GM12878 (cell line): Measurements from ENCODE around the gene STAT4. TPM values are rescaled to one million over a fixed set of nuclear protein-coding genes. Genes with fewer than 3 reads are reported as not detected.

Source experiments
- ATAC-seq: fragments of 200-7000 bp; cut with Tn5 transposase; 3 replicates; pipeline ENCODE4 v1.9.1; 2020; ENCODE audit warnings: mild to moderate bottlenecking, moderate library complexity
- BruUV-seq: library from RNA; stranded (reverse); fragments of 400-500 nt; replicated peaks from 2 replicates; lab custom pipeline; 2021; lab: Mats Ljungman, UMichigan
- CTCF ChIA-PET: fragments of 300-600 bp; sonication (Branson Sonifier 250); formaldehyde crosslinking; extraction: SDS; loops from one replicate; lab custom pipeline; 2021; ENCODE audit warnings: inconsistent platforms; lab: Yijun Ruan, JAX
- POLR2A ChIA-PET: fragments of 350-600 bp; formaldehyde crosslinking; extraction: SDS; loops from one replicate; lab custom pipeline; 2021; ENCODE audit warnings: inconsistent platforms; lab: Charles Lee
- RAD21 ChIA-PET: fragments of 300-600 bp; sonication (Branson Sonifier 250); formaldehyde crosslinking; loops from one replicate; lab custom pipeline; 2023; ENCODE audit warnings: antibody characterized with exemption; ENCODE audit not compliant: unreplicated experiment; lab: Charles Lee
- SMC1A ChIA-PET: fragments of 300-600 bp; sonication (Branson Sonifier 250); formaldehyde crosslinking; loops from one replicate; lab custom pipeline; 2023; ENCODE audit not compliant: unreplicated experiment, uncharacterized antibody; lab: Charles Lee
- DNase-seq: peaks from one replicate; pipeline ENCODE4 v3.0.0-alpha.2; 2011; ENCODE audit warnings: low read depth, low spot score
- FAIRE-seq: peaks from 3 replicates; lab custom pipeline; 2011; peaks lifted over from hg19 to GRCh38; lab: Jason Lieb, UNC
- H2AFZ ChIP-seq: 2 replicates; pipeline ENCODE4 v1.6.0; 2011; ENCODE audit warnings: low read depth, low read length, control low read depth; ENCODE audit not compliant: control insufficient read depth
- H3K27ac ChIP-seq: 2 replicates; pipeline ENCODE4 v1.5.1; 2011; ENCODE audit warnings: control low read depth; ENCODE audit not compliant: control insufficient read depth, insufficient read depth
- H3K27me3 ChIP-seq, 2 experiments: replicated peaks in 1 of 2; 2 replicates each; pipeline versions ENCODE4 v1.6.0 to v1.6.1; 2011; ENCODE audit warnings: low read length in 1 of 2; ENCODE audit not compliant: control insufficient read depth in 2 of 2, insufficient read depth in 2 of 2
- H3K36me3 ChIP-seq, 2 experiments: 2 replicates each; pipeline ENCODE4 v1.5.1; 2011; ENCODE audit warnings: low read length in 1 of 2; ENCODE audit not compliant: control insufficient read depth in 2 of 2, insufficient read depth in 2 of 2
- H3K4me1 ChIP-seq: 2 replicates; pipeline ENCODE4 v1.6.1; 2011; ENCODE audit warnings: mild to moderate bottlenecking, low read length, moderate library complexity, mixed read lengths; ENCODE audit not compliant: control insufficient read depth, insufficient read depth
- H3K4me2 ChIP-seq: 2 replicates; pipeline ENCODE4 v1.6.0; 2011; ENCODE audit warnings: control low read depth; ENCODE audit not compliant: control insufficient read depth, insufficient read depth
- H3K4me3 ChIP-seq: fragments of 200-600 bp; sonication (generic); 2 replicates; pipeline ENCODE4 v1.5.1; 2016
- H3K79me2 ChIP-seq: 2 replicates; pipeline ENCODE4 v1.6.0; 2011; ENCODE audit warnings: low read length; ENCODE audit not compliant: control insufficient read depth, insufficient read depth
- H3K9ac ChIP-seq: 2 replicates; pipeline ENCODE4 v1.8.0; 2011; ENCODE audit warnings: low read length, control low read depth, mixed read lengths; ENCODE audit not compliant: control insufficient read depth, insufficient read depth
- H3K9me3 ChIP-seq: replicated peaks from 3 replicates; pipeline ENCODE4 v1.5.1; 2011; ENCODE audit warnings: mild to moderate bottlenecking, low read length; ENCODE audit not compliant: control insufficient read depth, insufficient read depth
- H4K20me1 ChIP-seq: 2 replicates; pipeline ENCODE4 v1.6.0; 2011; ENCODE audit not compliant: control insufficient read depth, insufficient read depth
- IRF4 ChIP-seq: IDR thresholded peaks from 2 replicates; pipeline ENCODE4 v1.6.1; 2011; ENCODE audit warnings: low read depth, low read length
- SPI1 ChIP-seq: IDR thresholded peaks from 2 replicates; pipeline ENCODE4 v1.6.1; 2011; ENCODE audit warnings: low read depth, mild to moderate bottlenecking, low read length, moderate library complexity, borderline replicate concordance; ENCODE audit not compliant: insufficient read depth
- WGBS: methylation state at CpG from one replicate; pipeline ENCODE4 v1.1.6; 2016; ENCODE audit warnings: low lambda C conversion rate; ENCODE audit not compliant: insufficient replicate concordance, insufficient coverage; ENCODE audit errors: missing lambda C conversion rate; 5-methylcytosine and 5-hydroxymethylcytosine counted together
- in situ Hi-C: fragments of 300-500 bp; cut with MboI; formaldehyde crosslinking; loops from 9 replicates; pipeline ENCODE4 v1.14.3; 2018; ENCODE audit warnings: mixed read lengths
- intact Hi-C: fragments of 100-400 bp; cut with micrococcal nuclease; formaldehyde crosslinking; loops from one replicate; pipeline ENCODE4 v1.14.2; 2022; ENCODE audit not compliant: unreplicated experiment
- polyA plus RNA-seq, 11 experiments: library from polyadenylated mRNA; depleted of rRNA in 4 of 11; unstranded in 6 of 11; stranded (reverse) in 5 of 11; fragments of >200 nt; fragmentation: Nextera tagmentation in 4 of 11; fragmentation: Illumina TruSeq in 1 of 11; extraction: Ambion mirVana in 4 of 11; extraction: Trizol in 1 of 11; gene quantifications; 1 replicate in 1 of 11; 2 replicates in 10 of 11; pipeline versions ENCODE4 v1.2.1 to v1.2.3, GENCODE V29; 2011 to 2016; ENCODE audit warnings: inconsistent platforms in 2 of 11, missing spikeins in 2 of 11, low read depth in 1 of 11
- total RNA-seq, 4 experiments: library from RNA; depleted of rRNA in 3 of 4; stranded (reverse); fragments of >200 nt in 3 of 4; fragmentation: Illumina TruSeq in 1 of 4; extraction: Trizol in 1 of 4; gene quantifications; 2 replicates each; pipeline versions ENCODE4 v1.2.1 to v1.2.3, GENCODE V29; 2013 to 2021
- TF ChIP-seq, protein P1 (sequence below): fragments of 450-650 bp; IDR thresholded peaks from 2 replicates; pipeline ENCODE4 v1.6.1; 2017; ENCODE audit warnings: antibody characterized with exemption, mild to moderate bottlenecking, moderate library complexity

The STAT4 gene
- total and polyA plus RNA-seq, 10 of the 15 experiments (the other 5 are each of a cell fraction or from before 2014, with no cell fraction given) = 3.1 to 9.3 (median 7.1) TPM

DNA sequence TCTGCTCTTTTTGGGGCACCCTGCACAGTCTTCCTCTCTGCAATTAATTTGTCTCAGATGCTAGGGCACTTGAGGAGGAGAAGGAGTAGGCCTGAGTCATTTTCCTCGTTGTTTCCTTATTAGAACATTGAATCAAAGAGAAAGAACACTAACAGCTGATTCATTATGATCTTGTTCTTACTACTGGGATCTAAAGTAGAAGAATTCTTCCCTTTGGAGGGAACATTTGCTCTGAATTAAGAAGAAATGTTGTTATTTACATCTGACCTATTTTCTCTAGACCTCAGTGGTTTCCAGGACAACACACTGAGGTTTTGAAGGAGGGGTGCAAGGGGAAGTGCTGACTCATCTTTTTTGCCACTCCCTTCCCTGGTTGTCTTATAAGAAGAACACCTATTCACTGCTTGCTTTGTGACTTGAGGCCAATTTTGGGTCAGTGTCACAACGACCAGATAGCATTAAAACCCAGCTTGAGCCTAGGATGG lies 112.5 kb downstream of the STAT4 start:
- H3K27me3 ChIP-seq = no peaks in the 10 kb centered on the region
- no peaks in the 10 kb centered on the region; the same call in 2 of the 3 replicates for H3K9me3 ChIP-seq
- no peak overlapping the region for H3K27ac ChIP-seq
- ChIA-PET SMC1A (interaction anchor here (0.9 to 1.8 kb wide), 5 partner anchors 10 to 117 kb away, joined by 3 to 9 read pairs (median 3); no protein-coding TSS in a partner anchor), RAD21 (interaction anchor here (0.6 to 1.5 kb wide), 4 partner anchors 12 to 258 kb away, joined by 3 to 5 read pairs (median 4); no protein-coding TSS in a partner anchor), CTCF (interaction anchor here (0.6 to 4.0 kb wide), 3 partner anchors 11 to 187 kb away, joined by 3 to 16 read pairs (median 7); no protein-coding TSS in a partner anchor), POLR2A (interaction anchor here (0.6 to 1.2 kb wide), 2 partner anchors 14 to 67 kb away, joined by 3 to 4 read pairs; no protein-coding TSS in a partner anchor)
- no peaks in the 10 kb centered on the region; the same call in 1 of the 2 replicates for H3K4me1 ChIP-seq
- H2AFZ ChIP-seq = no peak overlapping the region; the same call in 1 of the 2 replicates
- DNase-seq = no peak
- no peak overlapping the region for H3K4me3 ChIP-seq
- no peak overlapping the region for H3K9ac ChIP-seq
- H4K20me1 ChIP-seq = no peaks in the 10 kb centered on the region
- H3K79me2 ChIP-seq = no peaks in the 10 kb centered on the region
- H3K36me3 ChIP-seq = no peaks in the 10 kb centered on the region
- no peak overlapping the region for H3K4me2 ChIP-seq
- whole genome bisulfite sequencing = 0% methylated on average over 2 of the region's 2 CpGs
- TF ChIP-seq, protein P1, sequence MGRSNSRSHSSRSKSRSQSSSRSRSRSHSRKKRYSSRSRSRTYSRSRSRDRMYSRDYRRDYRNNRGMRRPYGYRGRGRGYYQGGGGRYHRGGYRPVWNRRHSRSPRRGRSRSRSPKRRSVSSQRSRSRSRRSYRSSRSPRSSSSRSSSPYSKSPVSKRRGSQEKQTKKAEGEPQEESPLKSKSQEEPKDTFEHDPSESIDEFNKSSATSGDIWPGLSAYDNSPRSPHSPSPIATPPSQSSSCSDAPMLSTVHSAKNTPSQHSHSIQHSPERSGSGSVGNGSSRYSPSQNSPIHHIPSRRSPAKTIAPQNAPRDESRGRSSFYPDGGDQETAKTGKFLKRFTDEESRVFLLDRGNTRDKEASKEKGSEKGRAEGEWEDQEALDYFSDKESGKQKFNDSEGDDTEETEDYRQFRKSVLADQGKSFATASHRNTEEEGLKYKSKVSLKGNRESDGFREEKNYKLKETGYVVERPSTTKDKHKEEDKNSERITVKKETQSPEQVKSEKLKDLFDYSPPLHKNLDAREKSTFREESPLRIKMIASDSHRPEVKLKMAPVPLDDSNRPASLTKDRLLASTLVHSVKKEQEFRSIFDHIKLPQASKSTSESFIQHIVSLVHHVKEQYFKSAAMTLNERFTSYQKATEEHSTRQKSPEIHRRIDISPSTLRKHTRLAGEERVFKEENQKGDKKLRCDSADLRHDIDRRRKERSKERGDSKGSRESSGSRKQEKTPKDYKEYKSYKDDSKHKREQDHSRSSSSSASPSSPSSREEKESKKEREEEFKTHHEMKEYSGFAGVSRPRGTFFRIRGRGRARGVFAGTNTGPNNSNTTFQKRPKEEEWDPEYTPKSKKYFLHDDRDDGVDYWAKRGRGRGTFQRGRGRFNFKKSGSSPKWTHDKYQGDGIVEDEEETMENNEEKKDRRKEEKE = no peak
- TF ChIP-seq IRF4 = no peak
- 0 out of 2 replicates have a peak, but pooled peaks have one; percentile 3 for TF ChIP-seq SPI1
- in situ Hi-C loops = no loop called here
- no peak for FAIRE-seq
- peak; percentile 68 for ATAC-seq
- intact Hi-C loops = no loop called here
- no TSS peak for BruUV-seq
